ENCODE measurements around the gene INPP5A.

- no peak for TF ChIP-seq CTCF (IDR thresholded peaks at IDR 0.05)
- no peak for TF ChIP-seq POLR2A (IDR thresholded peaks at IDR 0.05)
Measured at GRCh38 chr10:132799865-132800264, 262.3 kb downstream of the INPP5A start.
